Activated effector memory CD4-positive, alpha-beta T cell treated with Interleukin-2 at 50 U/mL for 16 hours (primary cell): ENCODE data around the gene DGKD.
"Not testable (repeated sequence)": the region's sequence is repeated elsewhere in the genome, so short reads cannot be mapped to it uniquely, and the experiment has no call there.

Experiments used
- DNase-seq: peaks from one replicate; pipeline ENCODE4 v3.0.0-alpha.2; 2020

The DGKD gene

GRCh38 chr2:233362742-233363141 is 8.4 kb downstream of the DGKD start:
- no peak for DNase-seq

GRCh38 chr2:233363744-233364235 is 9.5 kb downstream of the DGKD start:
- DNase-seq = no peak

GRCh38 chr2:233365861-233366520 is 11.7 kb downstream of the DGKD start:
- DNase-seq = no peak

- DNase-seq = no peak
Measured at GRCh38 chr2:233367586-233367985, 13.3 kb downstream of the DGKD start.

GRCh38 chr2:233368756-233369155 is 14.5 kb downstream of the DGKD start:
- DNase-seq = no peak

GRCh38 chr2:233369462-233369861 is 15.2 kb downstream of the DGKD start:
- no peak for DNase-seq

- DNase-seq = no peak
Measured at GRCh38 chr2:233369897-233370685, 15.8 kb downstream of the DGKD start.

GRCh38 chr2:233371641-233372040 is 17.3 kb downstream of the DGKD start:
- DNase-seq = no peak

GRCh38 chr2:233372855-233373254 is 18.6 kb downstream of the DGKD start:
- no peak for DNase-seq

- no peak for DNase-seq
Measured at GRCh38 chr2:233373316-233373715, 19.0 kb downstream of the DGKD start.

GRCh38 chr2:233374776-233375175 is 20.5 kb downstream of the DGKD start:
- not testable (repeated sequence) for DNase-seq

GRCh38 chr2:233375490-233376314 is 21.4 kb downstream of the DGKD start:
- DNase-seq = no peak

- DNase-seq = no peak
Measured at GRCh38 chr2:233379034-233379433, 24.7 kb downstream of the DGKD start.

- DNase-seq = no peak
Measured at GRCh38 chr2:233379441-233379840, 25.1 kb downstream of the DGKD start.

GRCh38 chr2:233380132-233380895 is 26.0 kb downstream of the DGKD start:
- DNase-seq = no peak

- no peak for DNase-seq
Measured at GRCh38 chr2:233380995-233381637, 26.8 kb downstream of the DGKD start.

GRCh38 chr2:233381638-233381995 is 27.3 kb downstream of the DGKD start:
- DNase-seq = no peak

- DNase-seq = no peak
Measured at GRCh38 chr2:233384015-233384414, 29.7 kb downstream of the DGKD start.

- no peak for DNase-seq
Measured at GRCh38 chr2:233384811-233385488, 30.7 kb downstream of the DGKD start.

- DNase-seq = no peak
Measured at GRCh38 chr2:233385489-233386044, 31.3 kb downstream of the DGKD start.

GRCh38 chr2:233386382-233387041 is 32.2 kb downstream of the DGKD start:
- no peak for DNase-seq
